Lung microvascular endothelial cell (primary cell): Measurements from ENCODE around the gene KCTD5. TPM values are rescaled to one million over a fixed set of nuclear protein-coding genes. Genes with fewer than 3 reads are reported as not detected.

Experiments
- DNase-seq, 2 donors: peaks; one replicate each; pipeline versions ENCODE4 v3.0.0 to v3.0.0-alpha.2; 2010; ENCODE audit warnings: low read depth in 2 of 2
- total RNA-seq: library from RNA; depleted of rRNA; stranded (reverse); fragments of >200 nt; gene quantifications from 2 replicates; pipeline ENCODE4 v1.2.1, GENCODE V29; 2014

The KCTD5 gene
- total RNA-seq, 1 donor from 2014 or later = 17.5 TPM

- no peak for DNase-seq
These were observed 66.6 kb downstream of the KCTD5 start for GRCh38 chr16:2748757-2749455.

GRCh38 chr16:2749476-2749875 is 67.2 kb downstream of the KCTD5 start:
- DNase-seq = no peak

- DNase-seq = no peak
These were observed 67.6 kb downstream of the KCTD5 start for GRCh38 chr16:2749936-2750335.

GRCh38 chr16:2751577-2752034 is 69.3 kb downstream of the KCTD5 start:
- DNase-seq = no peak

GRCh38 chr16:2752035-2752849 is 69.9 kb downstream of the KCTD5 start, which contains the start of gene SRRM2:
SRRM2 (plus strand) TSS chr16:2752638; CDS start chr16:2756365, 3,727 bp downstream.
- peak; percentile 97 to 98 for DNase-seq

GRCh38 chr16:2752850-2753732 is 70.8 kb downstream of the KCTD5 start:
- DNase-seq = peak; percentile 79 to 89

GRCh38 chr16:2753733-2754020 is 71.4 kb downstream of the KCTD5 start:
- DNase-seq = peak; percentile 20 to 27

GRCh38 chr16:2755158-2755557 is 72.8 kb downstream of the KCTD5 start:
- no peak for DNase-seq

- no peak for DNase-seq
These were observed 74.1 kb downstream of the KCTD5 start for GRCh38 chr16:2756288-2757015.

GRCh38 chr16:2757344-2757743 is 75.0 kb downstream of the KCTD5 start:
- DNase-seq = no peak

Other genes with a start within 250 kb of the KCTD5 start
- gene TEDC2, start 222.4 kb upstream of the KCTD5 start, total RNA-seq = 2.6 and 3.3 TPM in 2 replicates
- gene NTN3, start 211.2 kb upstream of the KCTD5 start, total RNA-seq = under 0.01 TPM in 2 replicates
- gene TBC1D24, start 207.4 kb upstream of the KCTD5 start, total RNA-seq = 5.0 and 6.3 TPM in 2 replicates
- 5.2 and 7.1 TPM in 2 replicates for gene ATP6V0C, start 168.6 kb upstream of the KCTD5 start, total RNA-seq
- 25.5 and 30.8 TPM in 2 replicates for gene AMDHD2, start 162.2 kb upstream of the KCTD5 start, total RNA-seq
- gene CEMP1, start 151.1 kb upstream of the KCTD5 start, total RNA-seq = under 0.01 TPM in 1 of 2 replicates, not detected in the other
- gene PDPK1, start 144.5 kb upstream of the KCTD5 start, total RNA-seq = 12.6 and 16.3 TPM in 2 replicates
- gene PRSS27, start 37.7 kb downstream of the KCTD5 start, total RNA-seq = under 0.01 and 0.20 TPM in 2 replicates
- 24.0 and 45.2 TPM in 2 replicates for gene SRRM2, start 70.1 kb downstream of the KCTD5 start, total RNA-seq
- gene ELOB, start 94.8 kb downstream of the KCTD5 start, total RNA-seq = 289 and 344 TPM in 2 replicates
- not detected in 2 replicates for gene PRSS33, start 105.0 kb downstream of the KCTD5 start, total RNA-seq
- not detected in 2 replicates for gene PRSS41, start 115.9 kb downstream of the KCTD5 start, total RNA-seq
- 0.40 and 2.2 TPM in 2 replicates for gene PRSS21, start 134.7 kb downstream of the KCTD5 start, total RNA-seq
- gene ZG16B, start 147.8 kb downstream of the KCTD5 start, total RNA-seq = 0.65 TPM in 1 of 2 replicates, not detected in the other
- not detected in 2 replicates for gene PRSS22, start 175.6 kb downstream of the KCTD5 start, total RNA-seq
- gene FLYWCH2, start 200.7 kb downstream of the KCTD5 start, total RNA-seq = 28.3 and 32.1 TPM in 2 replicates
- 17.7 and 17.9 TPM in 2 replicates for gene FLYWCH1, start 229.4 kb downstream of the KCTD5 start, total RNA-seq